C4-2B (cell line): ENCODE results near the gene UGT1A1.

Experiments used
- H3K27ac ChIP-seq: fragments of 450-650 bp; 2 replicates; pipeline ENCODE4 v1.5.1; 2017
- CTCF ChIP-seq: fragments of 450-650 bp; conservative IDR thresholded peaks from 2 replicates; pipeline ENCODE4 v1.5.1; 2017; ENCODE audit warnings: mild to moderate bottlenecking
- ZFX ChIP-seq: fragments of 450-650 bp; IDR thresholded peaks from 2 replicates; pipeline ENCODE4 v1.6.1; 2017

Gene UGT1A1

GRCh38 chr2:233778030-233778429 lies 18.0 kb downstream of the UGT1A1 start, which contains the start of gene MROH2A:
TSS of gene MROH2A (plus strand) at chr2:233778330. CDS start at chr2:233779359, 1,029 bp downstream.
- no peak for TF ChIP-seq ZFX
- TF ChIP-seq CTCF: no peak
- no peak within 1 kb of the TSS for H3K27ac ChIP-seq

- H3K27ac ChIP-seq: no peak overlapping the region
- TF ChIP-seq CTCF (no peak), ZFX (no peak)
These were observed 19.7 kb downstream of the UGT1A1 start for GRCh38 chr2:233779722-233780121.

GRCh38 chr2:233780771-233781170 lies 20.7 kb downstream of the UGT1A1 start:
- TF ChIP-seq CTCF: no peak
- TF ChIP-seq ZFX: no peak
- H3K27ac ChIP-seq: no peak overlapping the region

GRCh38 chr2:233789554-233789953 lies 29.5 kb downstream of the UGT1A1 start:
- no peak for TF ChIP-seq CTCF
- TF ChIP-seq ZFX: no peak
- no peak overlapping the region for H3K27ac ChIP-seq

- TF ChIP-seq CTCF (no peak), ZFX (no peak)
- H3K27ac ChIP-seq: no peak overlapping the region
These were observed 31.2 kb downstream of the UGT1A1 start for GRCh38 chr2:233791151-233791882.

GRCh38 chr2:233791883-233792329 lies 31.8 kb downstream of the UGT1A1 start:
- TF ChIP-seq ZFX: no peak
- TF ChIP-seq CTCF: no peak
- H3K27ac ChIP-seq: no peak overlapping the region

- no peak overlapping the region for H3K27ac ChIP-seq
- TF ChIP-seq ZFX (no peak), CTCF (no peak)
These were observed 32.6 kb downstream of the UGT1A1 start for GRCh38 chr2:233792720-233793119.
